ENCODE measurements around the gene MXRA5.
"Not testable (repeated sequence)": the region's sequence is repeated elsewhere in the genome, so short reads cannot be mapped to it uniquely, and the experiment has no call there.

MXRA5 gene

GRCh38 chrX:3345281-3346191 lies 916 bp downstream of the MXRA5 start:
- Histone ChIP-seq H3K27ac (peak overlapping the region in 20 of 21 experiments; percentile 2 to 92 (median 84)), H3K4me3 (peak overlapping the region; percentile 36 to 50 (median 39))

- not testable (repeated sequence) for H3K27ac ChIP-seq, H3K4me3 ChIP-seq
Observed at GRCh38 chrX:3343569-3343968, 2.9 kb downstream of the MXRA5 start.

- Histone ChIP-seq H3K4me3 (no peak overlapping the region), H3K27ac (no peak overlapping the region)
Observed at GRCh38 chrX:3340016-3340415, 6.4 kb downstream of the MXRA5 start.

- no peak overlapping the region for H3K27ac ChIP-seq
- no peak overlapping the region for H3K4me3 ChIP-seq
Observed at GRCh38 chrX:3326681-3327080, 19.8 kb downstream of the MXRA5 start.

- H3K27ac ChIP-seq = no peak overlapping the region
- no peak overlapping the region for H3K4me3 ChIP-seq
Observed at GRCh38 chrX:3320471-3321046, 25.9 kb downstream of the MXRA5 start.

- Histone ChIP-seq H3K27ac (no peak overlapping the region), H3K4me3 (no peak overlapping the region)
Observed at GRCh38 chrX:3317191-3317718, 29.2 kb downstream of the MXRA5 start.

- Histone ChIP-seq H3K4me3 (no peak overlapping the region), H3K27ac (no peak overlapping the region)
Observed at GRCh38 chrX:3312109-3312508, 34.3 kb downstream of the MXRA5 start.

GRCh38 chrX:3307881-3308280 lies 38.6 kb downstream of the MXRA5 start:
- H3K27ac ChIP-seq = no peak overlapping the region
- H3K4me3 ChIP-seq = no peak overlapping the region

GRCh38 chrX:3299636-3300035 lies 46.8 kb downstream of the MXRA5 start:
- H3K27ac ChIP-seq = no peak overlapping the region
- no peak overlapping the region for H3K4me3 ChIP-seq

GRCh38 chrX:3295731-3296130 lies 50.7 kb downstream of the MXRA5 start:
- H3K4me3 ChIP-seq = no peak overlapping the region
- no peak overlapping the region for H3K27ac ChIP-seq

GRCh38 chrX:3293251-3293650 lies 53.2 kb downstream of the MXRA5 start:
- Histone ChIP-seq H3K27ac (no peak overlapping the region), H3K4me3 (no peak overlapping the region)

- Histone ChIP-seq H3K27ac (no peak overlapping the region), H3K4me3 (no peak overlapping the region)
Observed at GRCh38 chrX:3290561-3290960, 55.9 kb downstream of the MXRA5 start.

- no peak overlapping the region for H3K4me3 ChIP-seq
- H3K27ac ChIP-seq = peak overlapping the region in 3 of 21 experiments; percentile 18 to 61 (median 31)
Observed at GRCh38 chrX:3286196-3286945, 60.1 kb downstream of the MXRA5 start.

- no peak overlapping the region for H3K4me3 ChIP-seq
- H3K27ac ChIP-seq = no peak overlapping the region
Observed at GRCh38 chrX:3280706-3281105, 65.7 kb downstream of the MXRA5 start.

- H3K27ac ChIP-seq, H3K4me3 ChIP-seq: not testable (repeated sequence)
Observed at GRCh38 chrX:3273668-3274067, 72.8 kb downstream of the MXRA5 start.

GRCh38 chrX:3271834-3272186 lies 74.6 kb downstream of the MXRA5 start:
- no peak overlapping the region for H3K4me3 ChIP-seq
- H3K27ac ChIP-seq = peak overlapping the region in 7 of 21 experiments; percentile 3 to 64 (median 51)

GRCh38 chrX:3271183-3271833 lies 75.1 kb downstream of the MXRA5 start:
- Histone ChIP-seq H3K27ac (peak overlapping the region in 8 of 21 experiments; percentile 3 to 64 (median 47)), H3K4me3 (no peak overlapping the region)

GRCh38 chrX:3268829-3269228 lies 77.6 kb downstream of the MXRA5 start:
- H3K27ac ChIP-seq = peak overlapping the region in 2 of 21 experiments; percentile 46 to 63

GRCh38 chrX:3263681-3264126 lies 82.7 kb downstream of the MXRA5 start:
- Histone ChIP-seq H3K4me3 (no peak overlapping the region), H3K27ac (peak overlapping the region in 1 of 21 experiments; percentile 44)

More at GRCh38 chrX:3268829-3269228, 77.6 kb downstream of the MXRA5 start:
- H3K4me3 ChIP-seq = no peak overlapping the region

GRCh38 chrX:3262901-3263300 lies 83.6 kb downstream of the MXRA5 start:
- no peak overlapping the region for H3K4me3 ChIP-seq
- H3K27ac ChIP-seq = peak overlapping the region in 1 of 21 experiments; percentile 44

Measured in skin epidermis (tissue), 12 donors.